Fibroblast of gingiva (primary cell): Measurements from ENCODE around the gene PRPF6.

Experiments
- DNase-seq: peaks from one replicate; pipeline ENCODE4 v3.0.0-alpha.2; 2011; ENCODE audit warnings: low read depth

Gene PRPF6

GRCh38 chr20:64035933-64036345, 55.0 kb downstream of the PRPF6 start, which contains the start of gene C20orf204:
TSS of gene C20orf204 (plus strand) at chr20:64036182. CDS start at chr20:64036324, 142 bp downstream.
- DNase-seq, result no peak

GRCh38 chr20:64036346-64037198, 55.6 kb downstream of the PRPF6 start:
- DNase-seq, result no peak

- no peak for DNase-seq
Observed at GRCh38 chr20:64037199-64037497, 56.2 kb downstream of the PRPF6 start.

GRCh38 chr20:64037498-64038213, 56.7 kb downstream of the PRPF6 start:
- no peak for DNase-seq

GRCh38 chr20:64038224-64038564, 57.3 kb downstream of the PRPF6 start:
- no peak for DNase-seq

GRCh38 chr20:64038565-64039292, 57.8 kb downstream of the PRPF6 start:
- DNase-seq, result peak; percentile 52

- no peak for DNase-seq
Observed at GRCh38 chr20:64039293-64040160, 58.6 kb downstream of the PRPF6 start.

GRCh38 chr20:64040231-64041039, 59.5 kb downstream of the PRPF6 start:
- DNase-seq, result no peak

- no peak for DNase-seq
Observed at GRCh38 chr20:64041040-64041780, 60.3 kb downstream of the PRPF6 start.

- no peak for DNase-seq
Observed at GRCh38 chr20:64041781-64042053, 60.8 kb downstream of the PRPF6 start.

GRCh38 chr20:64042054-64042781, 61.3 kb downstream of the PRPF6 start:
- no peak for DNase-seq

- no peak for DNase-seq
Observed at GRCh38 chr20:64043768-64044167, 62.8 kb downstream of the PRPF6 start.

GRCh38 chr20:64044484-64045247, 63.7 kb downstream of the PRPF6 start:
- DNase-seq, result no peak

- no peak for DNase-seq
Observed at GRCh38 chr20:64045346-64046011, 64.5 kb downstream of the PRPF6 start.

- DNase-seq, result no peak
Observed at GRCh38 chr20:64047046-64047389, 66.1 kb downstream of the PRPF6 start.

GRCh38 chr20:64047968-64048401, 67.1 kb downstream of the PRPF6 start:
- DNase-seq, result no peak

GRCh38 chr20:64048402-64049044, 67.6 kb downstream of the PRPF6 start:
- DNase-seq, result no peak
